Gastroesophageal sphincter (tissue), 4 donors: ENCODE data around the gene SUZ12. TPM values are rescaled to one million over a fixed set of nuclear protein-coding genes. Genes with fewer than 3 reads are reported as not detected.
A peak's percentile ranks its signal among the peaks of the same experiment; 100 is the strongest.
"Not testable (repeated sequence)": the region's sequence is repeated elsewhere in the genome, so short reads cannot be mapped to it uniquely, and the experiment has no call there.

Source experiments
- ATAC-seq: fragments of 150-250 bp; one replicate; pipeline ENCODE4 v1.9.1; 2016; ENCODE audit warnings: mild to moderate bottlenecking, moderate library complexity
- H3K27ac ChIP-seq, 4 donors: fragments of 200-600 bp; sonication (generic) in 3 of 4; 1 replicate in 3 of 4; 2 replicates in 1 of 4; pipeline ENCODE4 v1.5.1; 2016 to 2019
- H3K27me3 ChIP-seq: fragments of 200-600 bp; sonication (generic); one replicate; pipeline ENCODE4 v1.5.1; 2019
- H3K36me3 ChIP-seq, 2 donors: fragments of 200-600 bp; sonication (generic); one replicate each; pipeline ENCODE4 v1.5.1; 2019; ENCODE audit warnings: control low read depth in 1 of 2
- H3K4me1 ChIP-seq, 3 donors: fragments of 200-600 bp; sonication (generic); 1 replicate in 2 of 3; 2 replicates in 1 of 3; pipeline ENCODE4 v1.5.1; 2016 to 2019; ENCODE audit warnings: control low read depth in 2 of 3
- H3K4me3 ChIP-seq, 2 donors: fragments of 200-600 bp; sonication (generic); one replicate each; pipeline ENCODE4 v1.5.1; 2019; ENCODE audit warnings: mild to moderate bottlenecking in 1 of 2, moderate library complexity in 1 of 2
- H3K9me3 ChIP-seq, 3 donors: fragments of 200-600 bp; sonication (generic); one replicate each; pipeline ENCODE4 v1.5.1; 2017 to 2019; ENCODE audit warnings: control low read depth in 2 of 3
- EP300 ChIP-seq: sonication (generic); formaldehyde crosslinking; IDR thresholded peaks from one replicate; pipeline ENCODE4 v1.6.1; 2017; ENCODE audit warnings: antibody characterized with exemption, mild to moderate bottlenecking
- POLR2A ChIP-seq, 2 donors: fragments of 450-650 bp; IDR thresholded peaks; one replicate each; pipeline ENCODE4 v1.6.1; 2017; ENCODE audit warnings: antibody characterized with exemption in 2 of 2, mild to moderate bottlenecking in 2 of 2, moderate library complexity in 1 of 2
- POLR2AphosphoS5 ChIP-seq: sonication (generic); formaldehyde crosslinking; IDR thresholded peaks from one replicate; pipeline ENCODE4 v1.6.1; 2017; ENCODE audit warnings: antibody characterized with exemption
- WGBS, 2 donors: methylation state at CpG; one replicate each; pipeline ENCODE4 v1.1.5; 2018; ENCODE audit warnings: low coverage in 1 of 2; 5-methylcytosine and 5-hydroxymethylcytosine counted together
- total RNA-seq, 4 donors: library from RNA; depleted of rRNA; stranded (reverse); fragments of >200 nt; gene quantifications; one replicate each; pipeline ENCODE4 v1.1.0, GENCODE V29; 2016
- TF ChIP-seq, protein P1 (sequence below), 4 experiments: fragments of 200-600 bp in 2 of 4; fragments of 450-650 bp in 2 of 4; sonication (generic) in 1 of 4; IDR thresholded peaks; one replicate each; pipeline ENCODE4 v1.5.1; 2017 to 2019; ENCODE audit warnings: antibody characterized with exemption in 4 of 4, mild to moderate bottlenecking in 2 of 4, moderate library complexity in 2 of 4

The SUZ12 gene
- total RNA-seq, 4 donors from 2014 or later = 19.0 to 26.3 (median 22.7) TPM

DNA sequence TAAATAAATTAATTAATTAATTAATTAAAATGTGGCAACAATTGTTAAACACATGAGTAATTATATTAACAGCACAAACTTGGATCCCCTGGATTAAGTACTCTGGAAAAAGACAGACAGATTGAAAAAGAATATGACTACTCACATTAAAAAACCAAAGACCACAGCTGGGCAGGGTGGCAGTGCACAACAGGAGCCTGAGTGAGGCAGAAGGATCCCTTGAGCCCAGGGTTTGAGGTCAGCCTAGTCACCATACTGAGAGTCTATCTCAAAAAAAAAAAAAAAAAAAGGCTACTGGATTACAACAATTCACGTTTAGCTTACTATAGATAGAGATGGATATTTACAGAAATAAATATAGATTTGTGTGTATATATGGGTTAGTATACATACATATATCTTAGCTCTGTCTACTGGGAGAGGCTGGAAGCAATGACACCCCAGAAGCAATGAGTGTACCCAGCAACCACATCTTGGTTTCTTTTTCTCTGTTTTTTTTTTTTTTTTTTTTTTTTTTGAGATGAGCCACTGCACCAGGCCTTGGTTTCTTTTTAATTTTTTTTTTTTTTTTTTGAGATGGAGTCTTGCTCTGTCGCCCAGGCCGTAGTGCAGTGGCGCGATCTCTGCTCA is 10.6 kb upstream of the SUZ12 start:
- Histone ChIP-seq H3K9me3 (no peaks in the 10 kb centered on the region), H3K27ac (no peak overlapping the region), H3K36me3 (no peaks in the 10 kb centered on the region), H3K4me3 (no peak overlapping the region), H3K4me1 (no peaks in the 10 kb centered on the region), H3K27me3 (peaks cover 4% of the 10 kb centered on the region)
- WGBS, 2 donors = 39 to 55% methylated on average over 1 of the region's 5 CpGs
- TF ChIP-seq POLR2AphosphoS5 (no peak), POLR2A (IDR thresholded peaks at IDR 0.05) (no peak), EP300 (no peak)
- TF ChIP-seq, protein P1, sequence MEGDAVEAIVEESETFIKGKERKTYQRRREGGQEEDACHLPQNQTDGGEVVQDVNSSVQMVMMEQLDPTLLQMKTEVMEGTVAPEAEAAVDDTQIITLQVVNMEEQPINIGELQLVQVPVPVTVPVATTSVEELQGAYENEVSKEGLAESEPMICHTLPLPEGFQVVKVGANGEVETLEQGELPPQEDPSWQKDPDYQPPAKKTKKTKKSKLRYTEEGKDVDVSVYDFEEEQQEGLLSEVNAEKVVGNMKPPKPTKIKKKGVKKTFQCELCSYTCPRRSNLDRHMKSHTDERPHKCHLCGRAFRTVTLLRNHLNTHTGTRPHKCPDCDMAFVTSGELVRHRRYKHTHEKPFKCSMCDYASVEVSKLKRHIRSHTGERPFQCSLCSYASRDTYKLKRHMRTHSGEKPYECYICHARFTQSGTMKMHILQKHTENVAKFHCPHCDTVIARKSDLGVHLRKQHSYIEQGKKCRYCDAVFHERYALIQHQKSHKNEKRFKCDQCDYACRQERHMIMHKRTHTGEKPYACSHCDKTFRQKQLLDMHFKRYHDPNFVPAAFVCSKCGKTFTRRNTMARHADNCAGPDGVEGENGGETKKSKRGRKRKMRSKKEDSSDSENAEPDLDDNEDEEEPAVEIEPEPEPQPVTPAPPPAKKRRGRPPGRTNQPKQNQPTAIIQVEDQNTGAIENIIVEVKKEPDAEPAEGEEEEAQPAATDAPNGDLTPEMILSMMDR (IDR thresholded peaks at IDR 0.05) = no peak
- ATAC-seq = no peak

DNA sequence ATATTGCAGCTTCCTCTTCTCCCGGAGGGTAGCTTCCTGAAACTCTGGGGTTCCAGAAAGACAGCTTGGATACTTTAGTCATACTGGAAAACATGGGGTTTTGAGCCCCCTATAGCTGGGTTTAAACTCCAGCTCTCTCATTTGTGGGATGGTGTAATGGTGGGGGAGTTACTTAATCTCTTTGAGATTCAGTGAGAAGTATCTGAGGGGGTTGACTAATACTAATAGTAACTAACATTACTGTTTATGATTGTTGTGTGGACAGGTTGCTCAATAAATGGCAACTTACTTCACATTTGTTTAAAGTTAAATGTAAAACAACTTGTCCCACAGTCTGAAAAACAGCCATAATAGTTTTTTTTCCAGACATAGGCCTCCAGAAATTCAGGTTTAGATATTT is 5.1 kb upstream of the SUZ12 start:
- ATAC-seq = no peak
- TF ChIP-seq POLR2A (IDR thresholded peaks at IDR 0.05) (no peak), POLR2AphosphoS5 (no peak), EP300 (no peak)
- TF ChIP-seq, protein P1 (IDR thresholded peaks at IDR 0.05) = no peak
- 33% methylated on average over 1 of the region's 1 CpG; no CpG with 5 or more reads in 1 of the 2 donors for WGBS, 2 donors
- Histone ChIP-seq H3K9me3 (no peaks in the 10 kb centered on the region), H3K27me3 (no peaks in the 10 kb centered on the region), H3K4me3 (no peak overlapping the region), H3K27ac (no peak overlapping the region), H3K36me3 (no peaks in the 10 kb centered on the region), H3K4me1 (peaks cover 0 to 4% (median 0%) of the 10 kb centered on the region in 3 donors)

GRCh38 chr17:31935512-31935911 is 1.3 kb upstream of the SUZ12 start:
- no peaks in the 10 kb centered on the region for H3K27me3 ChIP-seq
- H3K9me3 ChIP-seq = no peaks in the 10 kb centered on the region
- no peak overlapping the region for H3K4me3 ChIP-seq
- TF ChIP-seq EP300 (no peak), POLR2A (IDR thresholded peaks at IDR 0.05) (no peak), POLR2AphosphoS5 (no peak)
- TF ChIP-seq, protein P1 (IDR thresholded peaks at IDR 0.05) = no peak
- WGBS, 2 donors = 90 to 92% methylated on average over 5 of the region's 5 CpGs
- no peak for ATAC-seq
- H3K36me3 ChIP-seq = no peaks in the 10 kb centered on the region
- H3K4me1 ChIP-seq = peaks cover 0 to 26% (median 3%) of the 10 kb centered on the region in 3 donors
- H3K27ac ChIP-seq = no peak overlapping the region

DNA sequence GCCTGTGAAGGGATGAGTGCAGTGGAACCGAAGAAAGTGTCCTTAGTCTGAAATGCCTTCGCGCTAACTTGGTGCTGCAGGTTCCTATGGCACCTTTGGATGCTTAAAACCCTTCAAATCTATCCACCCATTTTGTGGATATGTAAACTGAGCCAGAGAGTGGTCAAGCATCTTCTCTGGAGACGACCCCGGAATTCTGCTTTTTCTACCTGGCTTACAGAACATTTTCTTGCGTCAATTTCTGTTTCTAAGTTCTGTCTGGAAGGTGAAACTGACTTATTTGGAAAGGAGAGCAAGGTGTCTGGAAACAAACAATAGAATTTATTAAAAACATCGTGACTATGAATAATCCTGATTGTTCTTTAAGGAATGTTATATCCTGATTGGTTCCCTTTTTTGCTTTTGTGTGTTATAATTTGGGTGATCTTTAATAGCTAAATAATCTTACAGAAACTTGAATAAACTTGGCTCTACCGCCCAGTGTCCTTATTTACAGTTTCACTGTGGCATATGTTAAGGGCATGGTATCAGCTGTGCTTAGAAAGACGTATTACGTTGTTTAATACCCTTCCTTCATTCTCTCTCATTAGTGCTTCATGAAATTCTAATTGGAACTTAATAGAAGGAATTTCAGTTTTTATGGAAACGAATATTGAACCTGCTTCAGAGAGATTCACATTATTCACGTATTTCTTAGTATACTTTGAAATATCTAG is 1.3 kb downstream of the SUZ12 start:
- H3K9me3 ChIP-seq, H3K27ac ChIP-seq, H3K27me3 ChIP-seq, ATAC-seq: not testable (repeated sequence)
- WGBS, 2 donors = 2 to 11% methylated on average over 7 to 9 of the region's 12 CpGs
- Histone ChIP-seq H3K36me3 (peaks cover 0 to 19% of the 10 kb centered on the region in 2 donors), H3K4me1 (peaks cover 0 to 35% (median 3%) of the 10 kb centered on the region in 3 donors), H3K4me3 (peak overlapping the region; percentile 20 to 44)

DNA sequence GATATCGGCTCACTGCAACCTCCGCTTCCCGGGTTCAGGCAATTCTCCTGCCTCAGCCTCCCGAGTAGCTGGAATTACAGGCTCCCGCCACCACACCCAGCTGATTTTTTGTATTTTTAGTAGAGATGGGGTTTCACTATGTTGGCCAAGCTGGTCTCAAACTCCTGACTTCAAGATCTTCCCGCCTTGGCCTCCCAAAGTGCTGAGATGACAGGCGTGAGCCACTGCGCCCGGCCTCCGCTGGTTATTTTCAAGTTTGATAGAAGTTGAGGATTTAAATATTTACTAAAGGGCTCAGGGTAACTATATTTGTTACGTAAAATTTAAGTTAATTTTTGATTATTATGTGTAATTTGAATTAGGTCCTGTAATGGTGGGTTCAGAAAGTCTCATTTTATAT is 5.1 kb downstream of the SUZ12 start:
- 95 to 98% methylated on average over 6 of the region's 11 CpGs for WGBS, 2 donors
- not testable (repeated sequence) for H3K9me3 ChIP-seq, H3K4me3 ChIP-seq, ATAC-seq, H3K27me3 ChIP-seq, H3K27ac ChIP-seq
- Histone ChIP-seq H3K36me3 (peaks cover 0 to 28% of the 10 kb centered on the region in 2 donors), H3K4me1 (peaks cover 0 to 41% (median 3%) of the 10 kb centered on the region in 3 donors)

DNA sequence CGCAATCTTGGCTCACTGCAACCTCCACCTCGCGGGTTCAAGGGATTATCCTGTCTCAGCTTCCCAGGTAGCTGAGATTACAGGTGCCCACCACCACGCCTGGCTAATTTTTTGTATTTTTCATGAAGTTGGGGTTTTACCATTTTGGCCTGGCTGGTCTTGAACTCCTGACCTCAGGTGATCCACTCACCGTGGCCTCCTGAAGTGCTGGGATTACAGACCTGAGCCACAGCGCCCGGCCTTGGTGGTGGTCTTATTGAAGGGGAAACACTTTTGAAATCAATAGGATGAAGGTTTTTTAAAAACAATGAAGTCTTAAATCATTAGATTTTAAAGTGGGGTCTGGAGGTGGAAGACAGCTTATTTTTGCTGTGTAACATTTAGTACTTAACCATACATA is 5.6 kb downstream of the SUZ12 start:
- not testable (repeated sequence) for H3K27me3 ChIP-seq, H3K27ac ChIP-seq, ATAC-seq, H3K4me3 ChIP-seq, H3K9me3 ChIP-seq
- Histone ChIP-seq H3K4me1 (peaks cover 0 to 46% (median 3%) of the 10 kb centered on the region in 3 donors), H3K36me3 (peaks cover 0 to 33% of the 10 kb centered on the region in 2 donors)
- WGBS, 2 donors = 71 to 80% methylated on average over 3 to 6 of the region's 7 CpGs

GRCh38 chr17:31951953-31952352 is 15.1 kb downstream of the SUZ12 start:
- H3K27me3 ChIP-seq, H3K4me3 ChIP-seq, H3K27ac ChIP-seq, H3K4me1 ChIP-seq, ATAC-seq, H3K9me3 ChIP-seq: not testable (repeated sequence)
- H3K36me3 ChIP-seq = peaks cover 0 to 91% of the 10 kb centered on the region in 2 donors
- WGBS, 2 donors = 86 to 93% methylated on average over 2 to 3 of the region's 3 CpGs

GRCh38 chr17:31964131-31964530 is 27.3 kb downstream of the SUZ12 start:
- peaks cover 0 to 76% of the 10 kb centered on the region in 2 donors for H3K36me3 ChIP-seq
- H3K27ac ChIP-seq, ATAC-seq, H3K4me3 ChIP-seq, H3K9me3 ChIP-seq, H3K27me3 ChIP-seq, H3K4me1 ChIP-seq: not testable (repeated sequence)
- WGBS, 2 donors = 96 to 98% methylated on average over 4 to 5 of the region's 8 CpGs
